ENCODE data around the gene FGFRL1. TPM values are rescaled to one million over a fixed set of nuclear protein-coding genes. Genes with fewer than 3 reads are reported as not detected.
A peak's percentile ranks its signal among the peaks of the same experiment; 100 is the strongest.

The FGFRL1 gene
- total and polyA plus RNA-seq, 2 donors from 2014 or later: 22.0 to 25.5 TPM

GRCh38 chr4:987624-988513 is 23.6 kb upstream of the FGFRL1 start:
- H3K9ac ChIP-seq (ENCODE audit: low read length in 3 of 3): peak overlapping the region in 1 of 3 donors; percentile 34
- peak overlapping the region in 1 of 3 donors; percentile 80 for H3K4me3 ChIP-seq (ENCODE audit: low read length in 3 of 3)
- TF ChIP-seq CTCF (IDR thresholded peaks at IDR 0.05; ENCODE audit: borderline replicate concordance, extremely low read depth, insufficient read depth): no peak
- H3K27ac ChIP-seq (ENCODE audit: low read depth in 2 of 2, low read length in 2 of 2): peak overlapping the region in 1 of 2 donors; percentile 51
- peaks cover 0 to 34% (median 14%) of the 10 kb centered on the region in 3 donors for H3K4me1 ChIP-seq (ENCODE audit: control insufficient read depth in 2 of 3, insufficient read depth in 2 of 3, low read depth in 1 of 3, low read length in 3 of 3)
- FAIRE-seq (no peak), DNase-seq (peak in 2 of 5 donors; percentile 64 to 81)
- no peaks in the 10 kb centered on the region for H3K9me3 ChIP-seq (ENCODE audit: control insufficient read depth in 2 of 3, insufficient read depth in 1 of 3, low read length in 3 of 3)
- peaks cover 0 to 4% (median 4%) of the 10 kb centered on the region in 3 donors for H3K36me3 ChIP-seq (ENCODE audit: control insufficient read depth in 2 of 3, insufficient read depth in 3 of 3, low read length in 3 of 3)
- intact Hi-C loops (cut with DNase I): no loop called here
- H3K27me3 ChIP-seq (ENCODE audit: control insufficient read depth, insufficient read depth, low read length): no peaks in the 10 kb centered on the region

- peak in 1 of 5 donors; percentile 78 for DNase-seq
- TF ChIP-seq CTCF (IDR thresholded peaks at IDR 0.05; ENCODE audit: borderline replicate concordance, extremely low read depth, insufficient read depth): no peak
- no peak for FAIRE-seq
- Histone ChIP-seq H3K27ac (ENCODE audit: low read depth in 2 of 2, low read length in 2 of 2) (no peak overlapping the region), H3K9ac (ENCODE audit: low read length in 3 of 3) (no peak overlapping the region), H3K27me3 (ENCODE audit: control insufficient read depth, insufficient read depth, low read length) (no peaks in the 10 kb centered on the region), H3K36me3 (ENCODE audit: control insufficient read depth in 2 of 3, insufficient read depth in 3 of 3, low read length in 3 of 3) (peaks cover 0 to 4% (median 4%) of the 10 kb centered on the region in 3 donors), H3K4me1 (ENCODE audit: control insufficient read depth in 2 of 3, insufficient read depth in 2 of 3, low read depth in 1 of 3, low read length in 3 of 3) (peaks cover 0 to 42% (median 14%) of the 10 kb centered on the region in 3 donors), H3K4me3 (ENCODE audit: low read length in 3 of 3) (no peak overlapping the region), H3K9me3 (ENCODE audit: control insufficient read depth in 2 of 3, insufficient read depth in 1 of 3, low read length in 3 of 3) (no peaks in the 10 kb centered on the region)
- intact Hi-C loops (cut with DNase I): no loop called here
These were observed 22.4 kb upstream of the FGFRL1 start for GRCh38 chr4:988726-989721.

- Histone ChIP-seq H3K27me3 (ENCODE audit: control insufficient read depth, insufficient read depth, low read length) (no peaks in the 10 kb centered on the region), H3K9me3 (ENCODE audit: control insufficient read depth in 2 of 3, insufficient read depth in 1 of 3, low read length in 3 of 3) (no peaks in the 10 kb centered on the region), H3K4me3 (ENCODE audit: low read length in 3 of 3) (no peak overlapping the region), H3K9ac (ENCODE audit: low read length in 3 of 3) (no peak overlapping the region), H3K27ac (ENCODE audit: low read depth in 2 of 2, low read length in 2 of 2) (no peak overlapping the region), H3K36me3 (ENCODE audit: control insufficient read depth in 2 of 3, insufficient read depth in 3 of 3, low read length in 3 of 3) (peaks cover 0 to 4% (median 4%) of the 10 kb centered on the region in 3 donors), H3K4me1 (ENCODE audit: control insufficient read depth in 2 of 3, insufficient read depth in 2 of 3, low read depth in 1 of 3, low read length in 3 of 3) (peaks cover 0 to 42% (median 14%) of the 10 kb centered on the region in 3 donors)
- intact Hi-C loops (cut with DNase I): no loop called here
- no peak for FAIRE-seq
- TF ChIP-seq CTCF (IDR thresholded peaks at IDR 0.05; ENCODE audit: borderline replicate concordance, extremely low read depth, insufficient read depth): no peak
- peak in 2 of 5 donors; percentile 47 to 75 for DNase-seq
These were observed 21.5 kb upstream of the FGFRL1 start for GRCh38 chr4:989722-990471.
